NCI-H2171 treated with DMSO at 0.1 percent for 48 hours (cell line): ENCODE measurements around the gene PSMD2.

Source experiments
- DNase-seq: peaks from one replicate; lab custom pipeline; 2025; lab: John Stamatoyannopoulos, UW

PSMD2 gene

DNA sequence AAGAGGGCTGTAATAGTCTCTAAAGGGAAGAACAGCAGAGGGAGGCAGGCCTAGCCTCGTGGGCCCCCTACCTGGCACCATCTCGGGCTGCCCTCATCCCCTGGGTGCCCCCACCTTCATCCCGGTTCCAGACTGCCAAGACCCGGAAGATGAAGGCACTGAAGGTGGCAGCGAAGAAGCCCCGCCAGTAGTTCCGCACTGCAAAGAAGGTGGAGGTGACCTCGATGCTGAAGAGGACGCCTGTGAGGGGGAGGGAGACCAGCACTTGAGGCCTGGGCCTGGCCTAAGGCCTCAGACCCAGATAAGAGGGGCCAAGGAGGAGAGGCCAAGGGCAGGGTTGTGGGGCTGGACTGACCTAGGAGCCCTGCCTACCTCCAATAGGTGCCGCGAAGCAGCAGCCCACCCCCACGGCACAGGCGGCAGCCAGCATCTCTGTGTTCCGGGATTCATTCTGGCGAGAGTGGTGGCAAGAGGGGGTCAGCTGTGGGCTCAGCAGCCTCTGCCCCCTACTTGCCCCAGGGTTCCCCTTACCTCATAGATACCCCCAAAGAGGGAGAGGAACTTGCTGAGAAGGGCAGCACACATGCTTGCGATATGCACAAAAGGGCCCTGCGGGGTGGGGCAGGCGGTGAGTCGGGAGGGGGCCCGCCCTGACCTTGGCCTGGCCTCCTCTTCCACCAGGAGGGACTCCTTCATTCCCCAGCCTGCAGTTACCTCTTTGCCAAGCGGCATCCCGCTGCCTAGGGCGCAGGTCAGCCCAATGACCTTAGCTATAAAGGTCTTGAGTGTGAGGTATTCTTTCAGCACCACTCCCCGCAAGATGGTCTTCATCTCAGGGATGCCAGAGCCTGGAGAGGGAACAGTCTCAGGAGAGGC, 58.4 kb downstream of the PSMD2 start:
- no peak for DNase-seq

- no peak for DNase-seq
Measured at GRCh38 chr3:184358124-184358767, 59.2 kb downstream of the PSMD2 start.
